ENCODE data around the gene ASS1.

Gene ASS1

GRCh38 chr9:130454096-130454811, 9.5 kb downstream of the ASS1 start:
- Histone ChIP-seq H3K9ac (ENCODE audit: low read length) (no peak overlapping the region), H2AFZ (ENCODE audit: low read depth, low read length, severe bottlenecking) (no peak overlapping the region), H3K4me2 (ENCODE audit: low read depth, low read length, poor library complexity, severe bottlenecking) (no peak overlapping the region), H4K20me1 (ENCODE audit: low read depth, low read length) (no peaks in the 10 kb centered on the region), H3K9me2 (replicated peaks; ENCODE audit: insufficient read depth, low read length) (no peaks in the 10 kb centered on the region), H3K4me3 (ENCODE audit: insufficient read depth, low read length, poor library complexity, severe bottlenecking) (no peak overlapping the region), H3F3A (ENCODE audit: insufficient read depth) (no peaks in the 10 kb centered on the region), H3K27ac (ENCODE audit: low read depth, low read length) (no peak overlapping the region), H3K36me3 (ENCODE audit: low read length) (no peaks in the 10 kb centered on the region), H3K27me3 (ENCODE audit: low read length) (no peaks in the 10 kb centered on the region), H3K9me3 (ENCODE audit: insufficient read depth, low read length) (no peaks in the 10 kb centered on the region), H3K79me2 (ENCODE audit: insufficient read depth, low read length) (no peaks in the 10 kb centered on the region)
- TF ChIP-seq EZH2phosphoT487 (conservative IDR thresholded peaks at IDR 0.05; ENCODE audit: low read length) (no peak), CTCF (IDR thresholded peaks at IDR 0.05; ENCODE audit: insufficient read depth, low read length, poor library complexity, severe bottlenecking) (no peak)

GRCh38 chr9:130454812-130455325, 10.1 kb downstream of the ASS1 start:
- Histone ChIP-seq H3K4me3 (ENCODE audit: insufficient read depth, low read length, poor library complexity, severe bottlenecking) (no peak overlapping the region), H3F3A (ENCODE audit: insufficient read depth) (no peaks in the 10 kb centered on the region), H3K36me3 (ENCODE audit: low read length) (no peaks in the 10 kb centered on the region), H3K9ac (ENCODE audit: low read length) (no peak overlapping the region), H3K9me2 (replicated peaks; ENCODE audit: insufficient read depth, low read length) (no peaks in the 10 kb centered on the region), H3K27ac (ENCODE audit: low read depth, low read length) (no peak overlapping the region), H3K27me3 (ENCODE audit: low read length) (no peaks in the 10 kb centered on the region), H3K9me3 (ENCODE audit: insufficient read depth, low read length) (no peaks in the 10 kb centered on the region), H3K4me2 (ENCODE audit: low read depth, low read length, poor library complexity, severe bottlenecking) (no peak overlapping the region), H4K20me1 (ENCODE audit: low read depth, low read length) (no peaks in the 10 kb centered on the region), H3K79me2 (ENCODE audit: insufficient read depth, low read length) (no peaks in the 10 kb centered on the region), H2AFZ (ENCODE audit: low read depth, low read length, severe bottlenecking) (no peak overlapping the region)
- TF ChIP-seq EZH2phosphoT487 (conservative IDR thresholded peaks at IDR 0.05; ENCODE audit: low read length) (no peak), CTCF (IDR thresholded peaks at IDR 0.05; ENCODE audit: insufficient read depth, low read length, poor library complexity, severe bottlenecking) (no peak)

GRCh38 chr9:130458027-130458803, 13.5 kb downstream of the ASS1 start:
- TF ChIP-seq CTCF (IDR thresholded peaks at IDR 0.05; ENCODE audit: insufficient read depth, low read length, poor library complexity, severe bottlenecking) = no peak
- no peak for TF ChIP-seq EZH2phosphoT487 (conservative IDR thresholded peaks at IDR 0.05; ENCODE audit: low read length)
- H3K9ac ChIP-seq (ENCODE audit: low read length) = no peak overlapping the region

More at GRCh38 chr9:130458027-130458803, 13.5 kb downstream of the ASS1 start:
- no peaks in the 10 kb centered on the region for H3K36me3 ChIP-seq (ENCODE audit: low read length)
- H3K9me3 ChIP-seq (ENCODE audit: insufficient read depth, low read length) = no peaks in the 10 kb centered on the region
- H3K9me2 ChIP-seq (replicated peaks; ENCODE audit: insufficient read depth, low read length) = no peaks in the 10 kb centered on the region
- no peak overlapping the region for H3K4me2 ChIP-seq (ENCODE audit: low read depth, low read length, poor library complexity, severe bottlenecking)
- H2AFZ ChIP-seq (ENCODE audit: low read depth, low read length, severe bottlenecking) = no peak overlapping the region
- H3K27me3 ChIP-seq (ENCODE audit: low read length) = no peaks in the 10 kb centered on the region
- H3K27ac ChIP-seq (ENCODE audit: low read depth, low read length) = no peak overlapping the region
- H3K79me2 ChIP-seq (ENCODE audit: insufficient read depth, low read length) = no peaks in the 10 kb centered on the region
- H3K4me3 ChIP-seq (ENCODE audit: insufficient read depth, low read length, poor library complexity, severe bottlenecking) = no peak overlapping the region
- no peaks in the 10 kb centered on the region for H3F3A ChIP-seq (ENCODE audit: insufficient read depth)
- H4K20me1 ChIP-seq (ENCODE audit: low read depth, low read length) = no peaks in the 10 kb centered on the region

Data from SU-DHL-6 (cell line).